Bronchial epithelial cell (primary cell): ENCODE results near the gene LASP1NB.
"Not testable (repeated sequence)": the region's sequence is repeated elsewhere in the genome, so short reads cannot be mapped to it uniquely, and the experiment has no call there.

Source experiments
- DNase-seq: peaks from one replicate; pipeline ENCODE4 v3.0.0-alpha.2; 2010; ENCODE audit warnings: low read depth
- FAIRE-seq: peaks from 2 replicates; lab custom pipeline; 2011; peaks lifted over from hg19 to GRCh38; lab: Jason Lieb, UNC
- H3K27me3 ChIP-seq: 2 replicates; pipeline ENCODE4 v1.5.1; 2011; ENCODE audit warnings: low read length; ENCODE audit not compliant: control insufficient read depth, insufficient read depth
- H3K36me3 ChIP-seq: 2 replicates; pipeline ENCODE4 v1.5.1; 2011; ENCODE audit warnings: low read length; ENCODE audit not compliant: control insufficient read depth, insufficient read depth
- H3K4me3 ChIP-seq: 2 replicates; pipeline ENCODE4 v1.5.1; 2011; ENCODE audit warnings: mild to moderate bottlenecking, low read depth, low read length, control low read depth
- TF ChIP-seq, protein P1 (sequence below): IDR thresholded peaks from 2 replicates; pipeline ENCODE4 v1.5.1; 2011; ENCODE audit warnings: mild to moderate bottlenecking, moderate library complexity, low read length, control low read depth, inconsistent platforms; ENCODE audit not compliant: insufficient read depth, severe bottlenecking

The LASP1NB gene

DNA sequence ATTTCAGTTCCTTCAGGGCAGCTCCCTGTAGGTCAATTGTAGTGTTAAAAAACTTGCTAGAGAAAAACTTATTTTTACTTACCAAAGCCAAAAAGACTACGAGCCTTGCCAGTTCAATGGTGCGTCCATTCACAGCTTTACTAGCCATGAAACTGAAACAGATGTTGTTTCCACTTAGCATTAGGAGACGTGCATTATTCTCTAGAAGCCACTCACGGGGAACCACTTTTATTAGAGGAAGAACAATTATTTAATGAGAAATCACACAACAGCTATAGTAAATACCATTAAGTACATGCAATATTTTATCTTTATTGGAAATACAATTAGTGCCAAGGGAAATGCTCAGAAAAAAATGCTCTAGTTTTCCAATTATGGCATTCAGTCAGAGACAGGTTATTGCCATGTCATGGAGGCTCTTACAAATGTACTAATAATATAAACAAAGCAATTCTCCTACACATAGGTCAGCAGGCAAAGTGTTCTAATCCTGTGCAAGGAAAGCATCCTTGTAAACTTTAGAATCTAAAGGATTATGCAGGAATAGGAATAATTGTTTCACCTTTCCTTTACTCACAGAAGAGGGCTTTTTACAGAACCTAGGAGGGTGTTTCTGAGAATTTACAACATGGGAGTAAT lies 17.4 kb downstream of the LASP1NB start:
- FAIRE-seq: no peak
- TF ChIP-seq, protein P1, sequence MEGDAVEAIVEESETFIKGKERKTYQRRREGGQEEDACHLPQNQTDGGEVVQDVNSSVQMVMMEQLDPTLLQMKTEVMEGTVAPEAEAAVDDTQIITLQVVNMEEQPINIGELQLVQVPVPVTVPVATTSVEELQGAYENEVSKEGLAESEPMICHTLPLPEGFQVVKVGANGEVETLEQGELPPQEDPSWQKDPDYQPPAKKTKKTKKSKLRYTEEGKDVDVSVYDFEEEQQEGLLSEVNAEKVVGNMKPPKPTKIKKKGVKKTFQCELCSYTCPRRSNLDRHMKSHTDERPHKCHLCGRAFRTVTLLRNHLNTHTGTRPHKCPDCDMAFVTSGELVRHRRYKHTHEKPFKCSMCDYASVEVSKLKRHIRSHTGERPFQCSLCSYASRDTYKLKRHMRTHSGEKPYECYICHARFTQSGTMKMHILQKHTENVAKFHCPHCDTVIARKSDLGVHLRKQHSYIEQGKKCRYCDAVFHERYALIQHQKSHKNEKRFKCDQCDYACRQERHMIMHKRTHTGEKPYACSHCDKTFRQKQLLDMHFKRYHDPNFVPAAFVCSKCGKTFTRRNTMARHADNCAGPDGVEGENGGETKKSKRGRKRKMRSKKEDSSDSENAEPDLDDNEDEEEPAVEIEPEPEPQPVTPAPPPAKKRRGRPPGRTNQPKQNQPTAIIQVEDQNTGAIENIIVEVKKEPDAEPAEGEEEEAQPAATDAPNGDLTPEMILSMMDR: no peak

DNA sequence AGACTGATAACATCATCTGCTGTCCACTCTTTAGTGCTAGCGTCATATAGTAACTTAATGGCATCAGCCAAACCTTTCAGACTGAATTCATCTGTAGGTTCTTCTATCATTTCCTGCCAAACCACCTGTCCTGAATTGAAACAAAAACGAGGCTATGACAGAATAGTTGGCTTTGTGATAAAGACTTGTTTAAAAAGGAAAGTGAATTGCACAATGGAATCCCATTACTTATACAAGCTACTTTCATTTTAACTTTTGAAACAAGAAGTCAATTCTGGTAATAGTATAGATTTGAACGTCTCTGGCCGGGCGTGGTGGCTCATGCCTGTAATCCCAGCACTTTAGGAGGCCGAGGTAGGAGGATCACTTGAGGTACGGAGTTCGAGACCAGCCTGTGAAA lies 18.2 kb downstream of the LASP1NB start:
- TF ChIP-seq, protein P1: no peak

More for the DNA sequence above, 17.4 kb downstream of the LASP1NB start:
- Histone ChIP-seq H3K36me3 (no peaks in the 10 kb centered on the region), H3K4me3 (no peak overlapping the region), H3K27me3 (peaks cover 3% of the 10 kb centered on the region)
- no peak for DNase-seq

DNA sequence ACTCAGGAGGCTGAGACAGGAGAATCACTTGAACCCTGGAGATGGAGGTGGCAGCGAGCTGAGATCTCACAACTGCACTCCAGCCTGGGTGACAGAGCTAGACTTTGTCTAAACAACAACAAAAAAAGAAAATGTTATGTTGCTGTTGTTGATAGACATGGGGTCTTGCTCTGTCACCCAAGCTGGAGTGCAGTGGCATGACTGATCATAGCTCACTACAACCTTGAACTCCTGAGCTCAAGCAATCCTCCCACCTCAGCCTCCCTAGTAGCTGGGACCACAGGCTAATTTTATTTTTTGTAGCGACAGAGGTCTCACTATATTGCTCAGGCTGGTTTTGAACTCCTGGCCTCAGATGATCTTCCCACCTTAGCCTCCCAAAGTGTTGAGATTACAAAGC lies 21.8 kb downstream of the LASP1NB start:
- FAIRE-seq (no peak), DNase-seq (no peak)
- Histone ChIP-seq H3K4me3 (no peak overlapping the region), H3K36me3 (no peaks in the 10 kb centered on the region), H3K27me3 (no peaks in the 10 kb centered on the region)
- TF ChIP-seq, protein P1: no peak

More for the DNA sequence above, 18.2 kb downstream of the LASP1NB start:
- Histone ChIP-seq H3K4me3 (no peak overlapping the region), H3K36me3 (no peaks in the 10 kb centered on the region), H3K27me3 (peaks cover 3% of the 10 kb centered on the region)
- FAIRE-seq (no peak), DNase-seq (no peak)

DNA sequence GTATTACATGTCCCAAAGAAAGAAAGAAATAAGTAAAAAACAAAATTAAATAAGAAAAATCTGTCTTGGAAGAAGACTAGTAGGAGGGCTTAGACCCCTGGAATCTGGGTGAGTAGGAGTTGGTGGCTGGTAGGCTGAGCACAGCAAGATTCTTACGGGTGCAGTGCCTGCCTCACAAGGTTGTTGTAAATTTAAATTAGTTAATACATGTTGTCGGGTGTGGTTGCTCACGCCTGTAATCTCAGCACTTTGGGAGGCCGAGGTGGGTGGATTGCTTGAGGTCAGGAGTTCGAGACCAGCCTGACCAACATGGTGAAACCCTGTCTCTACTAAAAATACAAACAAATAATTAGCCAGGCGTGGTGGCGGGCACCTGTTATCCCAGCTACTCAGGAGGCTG lies 28.4 kb downstream of the LASP1NB start:
- H3K36me3 ChIP-seq, FAIRE-seq, DNase-seq: not testable (repeated sequence)

DNA sequence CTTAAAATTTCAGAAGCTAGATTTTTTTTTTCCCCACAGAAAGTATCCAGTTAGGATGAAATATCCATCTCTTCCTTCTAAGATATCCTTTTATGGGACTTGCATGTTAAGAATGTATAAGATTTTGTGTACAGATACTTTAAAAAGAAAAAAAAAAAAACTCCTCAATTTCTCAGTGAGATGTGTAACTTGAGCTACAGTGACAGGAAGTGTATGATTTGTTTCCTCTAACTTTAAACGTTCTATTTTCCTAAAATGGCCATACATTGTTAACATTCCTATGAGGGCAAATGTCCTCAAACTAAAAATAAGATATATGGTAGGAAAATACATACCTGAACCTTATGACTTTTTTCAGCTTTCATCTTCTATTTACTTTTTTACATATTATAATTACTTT lies 32.9 kb downstream of the LASP1NB start:
- H3K4me3 ChIP-seq: no peak overlapping the region
- no peaks in the 10 kb centered on the region for H3K27me3 ChIP-seq
- FAIRE-seq (no peak), DNase-seq (no peak)
- no peaks in the 10 kb centered on the region for H3K36me3 ChIP-seq
- TF ChIP-seq, protein P1: no peak

More for the DNA sequence above, 28.4 kb downstream of the LASP1NB start:
- not testable (repeated sequence) for H3K4me3 ChIP-seq, H3K27me3 ChIP-seq

DNA sequence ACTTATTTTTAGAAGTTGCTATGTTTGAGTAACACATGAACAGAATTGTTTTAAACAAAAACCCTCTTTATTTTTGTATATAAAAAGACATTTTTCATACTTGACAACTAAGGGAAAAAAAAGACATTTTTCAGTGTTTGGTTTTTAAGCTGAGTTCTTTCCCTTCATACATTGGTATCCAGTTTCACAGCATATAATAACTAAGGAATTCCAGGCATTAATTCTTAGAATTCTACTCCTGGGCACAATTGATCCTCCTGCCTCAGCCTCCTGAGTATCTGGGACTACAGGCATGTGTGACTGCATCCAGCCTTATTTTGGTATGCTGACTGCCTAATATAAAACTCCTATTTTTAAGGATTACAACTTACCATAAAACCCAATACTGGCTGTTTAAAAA lies 33.3 kb downstream of the LASP1NB start:
- no peak for FAIRE-seq
- TF ChIP-seq, protein P1: no peak
- Histone ChIP-seq H3K4me3 (no peak overlapping the region), H3K36me3 (no peaks in the 10 kb centered on the region), H3K27me3 (no peaks in the 10 kb centered on the region)
- DNase-seq: no peak
